Muscle layer of duodenum (tissue), 2 donors: ENCODE measurements around the gene FOXO1.

Experiments used
- H3K27ac ChIP-seq: one replicate; pipeline ENCODE4 v1.7.0; 2013; ENCODE audit warnings: mild to moderate bottlenecking, low read length
- H3K27me3 ChIP-seq: one replicate; pipeline ENCODE4 v1.7.0; 2013; ENCODE audit warnings: low read depth, mild to moderate bottlenecking, control low read depth, low read length
- H3K36me3 ChIP-seq, 2 donors: one replicate each; pipeline ENCODE4 v1.7.0; 2013; ENCODE audit warnings: low read length in 2 of 2, control low read depth in 1 of 2, mild to moderate bottlenecking in 1 of 2; ENCODE audit not compliant: insufficient read depth in 2 of 2, control insufficient read depth in 1 of 2
- H3K4me1 ChIP-seq, 2 donors: one replicate each; pipeline ENCODE4 v1.7.0; 2013; ENCODE audit warnings: low read length in 2 of 2, mild to moderate bottlenecking in 2 of 2, control low read depth in 1 of 2, moderate library complexity in 1 of 2; ENCODE audit not compliant: insufficient read depth in 2 of 2, control insufficient read depth in 1 of 2
- H3K4me3 ChIP-seq, 2 donors: one replicate each; pipeline ENCODE4 v1.7.0; 2013; ENCODE audit warnings: low read length in 2 of 2, low read depth in 1 of 2, mild to moderate bottlenecking in 1 of 2
- H3K9me3 ChIP-seq, 2 donors: one replicate each; pipeline ENCODE4 v1.7.0; 2013; ENCODE audit warnings: low read length in 2 of 2, control low read depth in 1 of 2, mild to moderate bottlenecking in 1 of 2; ENCODE audit not compliant: control insufficient read depth in 1 of 2
- donor health status: healthy.

The FOXO1 gene

DNA sequence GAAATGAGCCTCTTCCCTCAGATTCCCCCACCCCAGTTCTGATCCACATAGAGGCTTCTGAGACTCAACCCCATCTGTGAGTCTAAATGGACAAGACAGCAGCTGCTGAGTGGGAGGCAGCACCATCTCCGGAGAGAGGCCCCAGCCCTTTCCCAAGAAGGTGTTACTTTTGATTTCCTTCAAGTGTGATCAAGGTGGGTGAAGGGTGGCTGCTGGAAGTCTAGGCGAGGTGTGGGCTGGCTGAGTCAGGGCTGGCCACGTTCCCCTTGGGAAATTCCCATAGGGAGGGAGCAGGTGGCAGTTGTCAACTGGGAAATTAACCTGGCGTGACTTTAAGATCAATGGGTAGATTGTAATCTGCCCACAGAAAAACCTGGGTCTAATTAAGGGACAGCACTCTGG is 148.0 kb downstream of the FOXO1 start:
- Histone ChIP-seq H3K4me1 (no peaks in the 10 kb centered on the region), H3K4me3 (no peak overlapping the region), H3K27me3 (no peaks in the 10 kb centered on the region), H3K9me3 (no peaks in the 10 kb centered on the region), H3K27ac (no peak overlapping the region), H3K36me3 (no peaks in the 10 kb centered on the region)

DNA sequence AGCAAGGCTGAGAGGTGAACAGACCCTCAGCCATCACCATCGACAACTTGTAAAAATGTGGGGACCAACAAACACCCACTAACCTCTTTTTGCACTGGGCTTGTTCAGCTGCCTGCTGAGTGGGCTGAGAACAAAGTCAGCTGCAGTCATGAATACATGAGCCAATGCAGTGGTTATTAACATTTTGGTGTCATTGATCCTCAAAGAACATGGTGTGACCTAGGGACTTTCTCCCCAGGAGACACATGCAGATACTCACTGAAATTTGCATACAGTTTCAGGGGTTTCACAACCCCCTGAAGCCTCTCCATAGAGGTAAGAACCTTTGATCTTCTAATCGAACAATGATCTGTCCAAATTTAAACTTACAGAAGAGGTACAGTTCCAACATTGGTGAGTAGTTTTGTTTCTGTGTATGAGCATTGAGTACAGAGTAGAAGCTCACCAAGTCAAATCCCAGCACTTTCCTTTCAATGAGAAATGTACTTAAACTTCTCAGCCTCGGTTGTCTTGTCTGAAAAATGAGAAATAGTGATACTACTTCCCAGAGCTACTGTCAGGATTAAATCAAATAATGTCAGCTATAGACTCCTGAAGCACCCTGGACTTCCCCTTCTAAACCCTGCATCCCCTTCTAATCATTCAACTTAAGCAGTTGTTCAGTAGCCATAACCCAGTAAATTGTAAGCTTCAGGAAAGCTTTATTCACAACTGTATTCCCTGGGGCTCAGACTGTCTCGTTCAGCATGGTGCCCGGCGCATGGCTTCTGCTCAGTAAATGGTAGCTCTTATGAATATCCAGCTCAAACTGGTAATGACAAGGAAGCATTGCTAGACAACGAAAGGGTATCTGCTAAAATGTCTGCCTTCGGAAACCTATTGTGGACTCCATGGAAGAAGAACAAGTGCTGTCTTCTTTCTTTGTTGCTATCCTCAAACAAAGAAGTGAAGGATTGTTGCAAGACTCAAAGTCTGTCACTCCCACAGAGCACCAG is 148.7 kb downstream of the FOXO1 start:
- Histone ChIP-seq H3K36me3 (no peaks in the 10 kb centered on the region), H3K9me3 (no peaks in the 10 kb centered on the region), H3K27me3 (no peaks in the 10 kb centered on the region), H3K4me3 (no peak overlapping the region), H3K4me1 (no peaks in the 10 kb centered on the region), H3K27ac (no peak overlapping the region)

DNA sequence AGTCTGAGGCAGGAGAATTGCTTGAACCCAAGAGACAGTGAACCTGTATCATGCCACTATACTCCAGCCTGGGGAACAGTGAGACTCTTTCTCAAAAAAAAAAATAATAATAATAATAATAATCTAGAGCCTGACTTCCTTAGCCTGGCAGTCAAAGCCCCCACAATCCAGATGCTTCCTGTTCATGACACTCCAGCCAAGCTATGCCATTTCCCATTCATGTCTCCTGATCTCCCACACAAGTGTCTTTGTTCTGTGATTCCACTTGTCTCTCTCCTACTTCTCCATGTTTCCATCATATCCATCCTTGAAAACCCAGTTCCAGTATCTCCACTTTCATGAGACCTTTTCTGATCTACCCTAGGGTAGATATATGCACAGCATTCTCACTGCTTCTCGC is 150.7 kb downstream of the FOXO1 start:
- no peaks in the 10 kb centered on the region for H3K4me1 ChIP-seq
- no peak overlapping the region for H3K27ac ChIP-seq
- no peaks in the 10 kb centered on the region for H3K9me3 ChIP-seq
- no peaks in the 10 kb centered on the region for H3K27me3 ChIP-seq
- no peak overlapping the region for H3K4me3 ChIP-seq
- H3K36me3 ChIP-seq: no peaks in the 10 kb centered on the region

DNA sequence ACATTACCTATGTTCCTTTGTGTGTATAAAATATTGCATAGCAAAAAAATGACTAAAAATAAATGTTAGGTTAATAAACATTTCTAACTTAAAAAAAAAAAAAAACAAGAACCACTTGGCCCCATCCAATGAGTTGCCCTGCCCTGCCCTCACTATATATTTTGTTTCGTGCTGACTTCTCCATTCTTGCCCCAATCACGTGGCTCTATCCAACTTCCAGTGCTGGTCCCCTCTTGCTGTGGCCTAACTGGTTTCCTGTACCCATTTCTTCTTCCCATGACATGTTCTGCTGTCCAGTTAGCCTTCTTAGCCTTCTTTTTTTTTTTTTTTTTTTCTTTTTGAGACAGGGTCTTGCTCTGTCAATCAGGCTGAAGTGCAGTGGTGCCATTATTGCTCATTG is 151.6 kb downstream of the FOXO1 start:
- Histone ChIP-seq H3K27me3 (no peaks in the 10 kb centered on the region), H3K4me3 (no peak overlapping the region), H3K4me1 (no peaks in the 10 kb centered on the region), H3K9me3 (no peaks in the 10 kb centered on the region), H3K36me3 (no peaks in the 10 kb centered on the region), H3K27ac (no peak overlapping the region)

DNA sequence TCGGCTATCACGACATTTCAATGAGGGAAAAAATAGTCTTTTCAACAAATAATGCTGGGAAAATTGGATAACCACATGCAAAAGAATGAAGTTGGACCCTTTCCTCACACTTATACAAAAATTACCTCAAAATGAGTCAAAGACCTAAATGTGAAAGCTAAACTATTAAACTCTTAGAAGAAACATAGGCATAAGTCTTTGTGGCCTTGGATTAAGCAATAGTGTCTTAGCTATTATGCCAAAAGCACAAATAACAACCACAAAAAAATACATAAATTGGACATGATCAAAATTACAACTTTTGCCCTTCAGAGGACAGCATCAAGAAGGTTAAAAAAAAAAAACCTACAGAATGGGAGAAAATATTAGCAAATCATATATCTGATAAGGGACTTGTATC is 156.6 kb downstream of the FOXO1 start:
- Histone ChIP-seq H3K9me3 (no peaks in the 10 kb centered on the region), H3K36me3 (no peaks in the 10 kb centered on the region), H3K4me3 (no peak overlapping the region), H3K4me1 (no peaks in the 10 kb centered on the region), H3K27ac (no peak overlapping the region), H3K27me3 (no peaks in the 10 kb centered on the region)

DNA sequence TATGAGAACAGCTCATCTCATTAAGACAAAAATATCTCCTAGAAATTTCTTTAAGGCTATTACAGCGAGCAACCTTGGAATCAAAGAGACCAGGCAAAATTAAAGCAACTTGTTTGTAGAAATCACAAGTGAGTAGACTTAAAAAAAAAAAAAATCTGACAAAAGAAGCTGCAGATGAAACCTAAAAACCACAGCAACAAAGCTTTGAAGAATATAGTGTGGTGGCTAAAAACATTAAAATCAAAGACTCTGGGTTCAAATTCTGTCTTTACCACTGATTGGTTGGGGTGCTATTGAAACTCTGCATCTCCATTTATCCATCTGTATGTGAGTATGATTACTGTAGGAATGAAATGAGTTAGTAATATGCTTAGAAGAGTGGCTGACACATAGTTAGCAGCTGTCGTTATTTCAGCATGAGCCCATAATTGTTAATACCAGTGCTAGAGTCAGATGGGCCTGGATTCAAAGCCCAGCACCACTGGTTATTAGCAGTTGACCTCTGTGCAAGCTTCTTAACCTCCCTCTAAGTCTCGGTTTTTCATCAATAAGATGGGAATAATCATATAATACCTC is 157.6 kb downstream of the FOXO1 start:
- no peaks in the 10 kb centered on the region for H3K36me3 ChIP-seq
- H3K9me3 ChIP-seq: no peaks in the 10 kb centered on the region
- H3K27me3 ChIP-seq: no peaks in the 10 kb centered on the region
- no peak overlapping the region for H3K4me3 ChIP-seq
- H3K27ac ChIP-seq: peak overlapping the region; percentile 74
- H3K4me1 ChIP-seq: no peaks in the 10 kb centered on the region

DNA sequence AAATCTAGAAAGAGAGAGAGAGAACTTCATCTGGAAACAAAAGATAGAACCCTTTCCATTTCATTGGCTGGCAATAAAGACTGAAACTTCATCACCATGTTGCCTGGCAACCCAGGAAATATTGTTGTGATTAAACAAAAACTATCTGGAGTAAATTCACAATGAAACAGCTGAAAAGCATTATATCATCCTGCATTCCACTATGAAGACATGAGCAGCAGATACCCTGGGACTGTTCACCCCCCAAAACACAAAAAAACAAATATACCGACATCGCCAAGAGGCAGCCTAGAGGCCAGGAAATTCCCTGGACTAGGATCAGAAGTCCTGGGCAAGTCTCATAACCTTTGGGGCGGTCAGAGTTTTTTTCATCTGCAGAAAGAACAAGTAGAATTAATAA is 158.3 kb downstream of the FOXO1 start:
- Histone ChIP-seq H3K4me3 (no peak overlapping the region), H3K27ac (peak overlapping the region; percentile 74), H3K4me1 (no peaks in the 10 kb centered on the region), H3K9me3 (no peaks in the 10 kb centered on the region), H3K36me3 (no peaks in the 10 kb centered on the region), H3K27me3 (no peaks in the 10 kb centered on the region)

DNA sequence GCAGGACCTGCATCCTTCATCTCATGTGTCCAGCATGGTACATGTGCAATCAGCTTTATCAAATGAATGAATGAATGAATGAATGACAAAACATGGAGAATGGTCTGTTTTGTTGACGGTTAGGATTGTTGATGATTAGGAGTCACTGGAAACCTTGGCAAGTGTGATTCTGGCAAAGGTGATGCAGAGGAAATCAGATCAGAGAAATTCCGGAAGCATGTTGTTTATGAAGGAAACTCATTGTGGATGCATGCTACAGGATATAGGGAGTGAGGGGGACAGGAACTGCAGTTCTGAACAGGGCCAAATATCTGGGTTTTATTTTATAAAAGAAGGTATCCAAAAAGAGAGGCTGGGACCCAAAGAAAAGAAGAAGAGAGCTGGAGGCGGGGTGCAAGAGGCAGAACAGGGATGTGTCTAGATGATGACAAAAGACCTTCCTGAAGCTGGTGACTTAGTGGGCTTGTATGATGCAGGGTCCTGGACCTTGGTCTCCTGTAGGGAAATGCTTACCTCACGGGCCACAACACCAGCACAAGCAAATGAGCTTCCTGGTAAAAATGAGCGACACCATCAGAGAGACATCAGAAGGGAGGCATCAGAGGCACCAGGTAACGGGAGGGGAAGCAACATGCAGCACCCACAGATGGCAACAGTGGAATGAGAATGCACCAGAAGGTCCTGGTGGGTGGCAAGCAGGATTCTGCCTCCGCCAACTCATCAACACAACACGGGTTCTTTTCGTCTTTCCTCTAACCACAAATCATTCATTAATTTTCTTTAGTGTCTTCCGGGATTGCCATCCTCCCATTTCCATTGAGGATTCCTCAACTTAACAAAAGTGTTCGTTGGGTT is 159.6 kb downstream of the FOXO1 start:
- H3K4me1 ChIP-seq: no peaks in the 10 kb centered on the region
- no peaks in the 10 kb centered on the region for H3K36me3 ChIP-seq
- no peak overlapping the region for H3K4me3 ChIP-seq
- no peak overlapping the region for H3K27ac ChIP-seq
- no peaks in the 10 kb centered on the region for H3K9me3 ChIP-seq
- H3K27me3 ChIP-seq: no peaks in the 10 kb centered on the region
